HepG2 (cell line): Measurements from ENCODE around the gene THSD4. TPM values are rescaled to one million over a fixed set of nuclear protein-coding genes. Genes with fewer than 3 reads are reported as not detected.

Experiments used
- ARID5B ChIP-seq: IDR thresholded peaks from 2 replicates; pipeline ENCODE4 v1.4.0; 2020; ENCODE audit warnings: mild to moderate bottlenecking, missing genetic modification reagents
- ARNTL ChIP-seq: sonication (generic); formaldehyde crosslinking; IDR thresholded peaks from 2 replicates; pipeline ENCODE4 v1.4.0; 2020; ENCODE audit warnings: mild to moderate bottlenecking, missing genetic modification reagents
- CSRNP2 ChIP-seq: sonication (generic); formaldehyde crosslinking; conservative IDR thresholded peaks from 2 replicates; pipeline ENCODE4 v1.8.0; 2022; ENCODE audit warnings: low read depth, missing genetic modification reagents
- DDIT3 ChIP-seq: sonication (generic); formaldehyde crosslinking; IDR thresholded peaks from 2 replicates; pipeline ENCODE4 v1.4.0; 2020; ENCODE audit warnings: mild to moderate bottlenecking, missing genetic modification reagents
- DMAP1 ChIP-seq: IDR thresholded peaks from 2 replicates; pipeline ENCODE4 v1.6.1; 2016
- DNMT3B ChIP-seq: conservative IDR thresholded peaks from 2 replicates; pipeline ENCODE4 v1.6.1; 2016; ENCODE audit warnings: missing biosample characterization, control low read depth
- EZH2 ChIP-seq: conservative IDR thresholded peaks from 2 replicates; pipeline ENCODE4 v1.6.1; 2012; ENCODE audit warnings: mild to moderate bottlenecking, low read depth, low read length, moderate library complexity
- GFI1 ChIP-seq: sonication (generic); formaldehyde crosslinking; IDR thresholded peaks from 2 replicates; pipeline ENCODE4 v1.5.0; 2020; ENCODE audit warnings: missing genetic modification reagents, mild to moderate bottlenecking, borderline replicate concordance
- GPN1 ChIP-seq: sonication (generic); formaldehyde crosslinking; IDR thresholded peaks from 2 replicates; pipeline ENCODE4 v1.5.1; 2020; ENCODE audit warnings: missing genetic modification reagents, borderline replicate concordance
- HDAC1 ChIP-seq: sonication (generic); formaldehyde crosslinking; IDR thresholded peaks from 2 replicates; pipeline ENCODE4 v1.5.1; 2020; ENCODE audit warnings: mild to moderate bottlenecking, missing genetic modification reagents
- KDM5B ChIP-seq: sonication (generic); formaldehyde crosslinking; IDR thresholded peaks from 2 replicates; pipeline ENCODE4 v1.4.0; 2020; ENCODE audit warnings: missing genetic modification reagents, mild to moderate bottlenecking, borderline replicate concordance
- NFRKB ChIP-seq: fragments of 450-650 bp; IDR thresholded peaks from 2 replicates; pipeline ENCODE4 v1.6.1; 2017
- RORA ChIP-seq: sonication (generic); formaldehyde crosslinking; IDR thresholded peaks from 2 replicates; pipeline ENCODE4 v1.5.0; 2020; ENCODE audit warnings: mild to moderate bottlenecking, missing genetic modification reagents, moderate library complexity
- SPEN ChIP-seq: sonication (generic); formaldehyde crosslinking; IDR thresholded peaks from 2 replicates; pipeline ENCODE4 v1.5.1; 2020; ENCODE audit warnings: low read depth, mild to moderate bottlenecking, missing genetic modification reagents
- SRF ChIP-seq: IDR thresholded peaks from 2 replicates; pipeline ENCODE4 v1.6.1; 2011; ENCODE audit warnings: mild to moderate bottlenecking, low read depth, low read length, moderate library complexity
- SRY ChIP-seq: sonication (generic); formaldehyde crosslinking; IDR thresholded peaks from 2 replicates; pipeline ENCODE4 v1.8.0; 2022; ENCODE audit warnings: mild to moderate bottlenecking, missing genetic modification reagents
- TCF7 ChIP-seq: sonication (generic); IDR thresholded peaks from 2 replicates; pipeline ENCODE4 v1.6.1; 2016; ENCODE audit warnings: antibody characterized with exemption, low read depth
- TOE1 ChIP-seq: sonication (generic); formaldehyde crosslinking; IDR thresholded peaks from 2 replicates; pipeline ENCODE4 v1.4.0; 2020; ENCODE audit warnings: mild to moderate bottlenecking, missing genetic modification reagents
- YEATS2 ChIP-seq: sonication (generic); formaldehyde crosslinking; IDR thresholded peaks from 2 replicates; pipeline ENCODE4 v1.4.0; 2020; ENCODE audit warnings: missing genetic modification reagents, borderline replicate concordance
- ZBTB3 ChIP-seq: sonication (generic); formaldehyde crosslinking; IDR thresholded peaks from 2 replicates; pipeline ENCODE4 v1.4.0; 2020; ENCODE audit warnings: low read depth, mild to moderate bottlenecking, moderate library complexity, missing genetic modification reagents, borderline replicate concordance
- ZNF382 ChIP-seq: sonication (generic); formaldehyde crosslinking; IDR thresholded peaks from 2 replicates; pipeline ENCODE4 v1.5.0; 2020; ENCODE audit warnings: missing genetic modification reagents, mild to moderate bottlenecking, borderline replicate concordance
- ZNF737 ChIP-seq: sonication (generic); formaldehyde crosslinking; IDR thresholded peaks from 2 replicates; pipeline ENCODE4 v1.5.0; 2020; ENCODE audit warnings: missing genetic modification reagents, mild to moderate bottlenecking, borderline replicate concordance
- ZNF891 ChIP-seq: sonication (generic); formaldehyde crosslinking; IDR thresholded peaks from 2 replicates; pipeline ENCODE4 v1.5.0; 2020; ENCODE audit warnings: mild to moderate bottlenecking, missing genetic modification reagents
- ZUFSP ChIP-seq: sonication (generic); formaldehyde crosslinking; IDR thresholded peaks from 2 replicates; pipeline ENCODE4 v1.9.0; 2021; ENCODE audit warnings: missing genetic modification reagents, mild to moderate bottlenecking, borderline replicate concordance
- polyA plus RNA-seq, 8 experiments: library from polyadenylated mRNA; depleted of rRNA in 3 of 8; stranded (reverse) in 7 of 8; unstranded in 1 of 8; fragments of >200 nt; fragmentation: Illumina TruSeq in 4 of 8; extraction: Trizol in 4 of 8; gene quantifications; 2 replicates each; pipeline versions ENCODE4 v1.2.1 to v1.2.3, GENCODE V29; 2011 to 2016; ENCODE audit warnings: low read depth in 4 of 8, missing spikeins in 1 of 8, mixed read lengths in 1 of 8; ENCODE audit not compliant: insufficient read depth in 1 of 8
- total RNA-seq, 5 experiments: library from RNA; depleted of rRNA; stranded (reverse); fragments of >200 nt; fragmentation: Illumina TruSeq; extraction: Trizol; gene quantifications; 2 replicates each; pipeline ENCODE4 v1.2.3, GENCODE V29; 2016; ENCODE audit warnings: low read depth in 1 of 5

THSD4 gene
- total and polyA plus RNA-seq, 2 of the 13 experiments (the other 11 are each of a cell fraction or from before 2014, with no cell fraction given), result 0.07 to 0.21 TPM

- TF ChIP-seq EZH2, result no peak
- TF ChIP-seq RORA, result no peak
- TF ChIP-seq GPN1 (CRISPR knock-in tag), result no peak
- TF ChIP-seq GFI1 (CRISPR knock-in tag), result peak; percentile 94
- no peak for TF ChIP-seq SRF
- no peak for TF ChIP-seq CSRNP2 (CRISPR knock-in tag)
- TF ChIP-seq ZBTB3 (CRISPR knock-in tag), result no peak
- TF ChIP-seq SPEN, result no peak
- no peak for TF ChIP-seq HDAC1 (CRISPR knock-in tag)
- TF ChIP-seq ARNTL, result no peak
- TF ChIP-seq ZUFSP, result no peak
- no peak for TF ChIP-seq DMAP1
- TF ChIP-seq ZNF891 (CRISPR knock-in tag), result no peak
- no peak for TF ChIP-seq TOE1 (CRISPR knock-in tag)
- TF ChIP-seq SRY (CRISPR knock-in tag), result no peak
- no peak for TF ChIP-seq ZNF737 (CRISPR knock-in tag)
- no peak for TF ChIP-seq YEATS2 (CRISPR knock-in tag)
- no peak for TF ChIP-seq KDM5B
- TF ChIP-seq NFRKB, result no peak
- TF ChIP-seq DDIT3, result no peak
- TF ChIP-seq ARID5B (CRISPR knock-in tag), result peak; percentile 77
- no peak for TF ChIP-seq DNMT3B (CRISPR knock-in tag)
- TF ChIP-seq ZNF382 (CRISPR knock-in tag), result no peak
- peak; percentile 65 for TF ChIP-seq TCF7
These were observed 396.8 kb downstream of the THSD4 start (continued) for GRCh38 chr15:71511796-71512681.
